H1 (cell line): Measurements from ENCODE around the gene MAN1A2. TPM values are rescaled to one million over a fixed set of nuclear protein-coding genes. Genes with fewer than 3 reads are reported as not detected.

Source experiments
- CTCF ChIA-PET: fragments of 300-600 bp; sonication (Branson Sonifier 250); formaldehyde crosslinking; loops from one replicate; lab custom pipeline; 2021; ENCODE audit not compliant: partially characterized antibody; lab: Charles Lee
- POLR2A ChIA-PET: fragments of 300-600 bp; sonication (Branson Sonifier 250); formaldehyde crosslinking; loops from one replicate; lab custom pipeline; 2021; ENCODE audit warnings: inconsistent platforms; ENCODE audit not compliant: partially characterized antibody; lab: Charles Lee
- DNase-seq, 2 experiments: peaks; one replicate each; pipeline versions ENCODE4 v3.0.0 to v3.0.0-alpha.2; 2010 to 2022; ENCODE audit warnings: low spot score in 2 of 2, low read depth in 1 of 2, mixed read lengths in 1 of 2
- FAIRE-seq: peaks from 2 replicates; lab custom pipeline; 2011; peaks lifted over from hg19 to GRCh38; lab: Jason Lieb, UNC
- H2AFZ ChIP-seq: 2 replicates; pipeline ENCODE4 v1.8.1; 2012; ENCODE audit warnings: low read length, inconsistent platforms
- H2AK5ac ChIP-seq: 2 replicates; pipeline ENCODE4 v1.6.1; 2013; ENCODE audit warnings: low read depth, low read length
- H2BK120ac ChIP-seq: replicated peaks from 2 replicates; pipeline ENCODE3; 2013; ENCODE audit warnings: low read depth, low read length, inconsistent platforms
- H2BK12ac ChIP-seq: 2 replicates; pipeline ENCODE4 v1.6.1; 2013; ENCODE audit warnings: low read depth, low read length
- H2BK15ac ChIP-seq: 2 replicates; pipeline ENCODE4 v1.6.1; 2013; ENCODE audit warnings: low read length
- H2BK20ac ChIP-seq: 2 replicates; pipeline ENCODE4 v1.6.1; 2013; ENCODE audit warnings: low read length
- H2BK5ac ChIP-seq: 2 replicates; pipeline ENCODE4 v1.6.1; 2013; ENCODE audit warnings: low read depth, low read length
- H3K14ac ChIP-seq: 2 replicates; pipeline ENCODE4 v1.6.1; 2013; ENCODE audit warnings: inconsistent platforms; ENCODE audit not compliant: insufficient read length
- H3K18ac ChIP-seq: 2 replicates; pipeline ENCODE4 v1.6.1; 2013; ENCODE audit warnings: low read length; ENCODE audit errors: extremely low read depth
- H3K23ac ChIP-seq: 2 replicates; pipeline ENCODE4 v1.6.1; 2013; ENCODE audit warnings: inconsistent platforms; ENCODE audit not compliant: insufficient read length
- H3K23me2 ChIP-seq: 2 replicates; pipeline ENCODE4 v1.6.1; 2013; ENCODE audit warnings: low read depth, low read length
- H3K27ac ChIP-seq: 2 replicates; pipeline ENCODE4 v1.6.1; 2011; ENCODE audit warnings: low read depth, low read length, inconsistent platforms
- H3K27me3 ChIP-seq, 4 experiments: replicated peaks in 1 of 4; 1 replicate in 1 of 4; 2 replicates in 3 of 4; pipeline versions ENCODE4 v1.6.1 to v1.8.1; 2011 to 2013; ENCODE audit warnings: low read length in 3 of 4, mild to moderate bottlenecking in 3 of 4, inconsistent platforms in 2 of 4, mixed read lengths in 2 of 4, moderate library complexity in 1 of 4; ENCODE audit not compliant: control insufficient read depth in 3 of 4, insufficient read depth in 3 of 4; ENCODE audit errors: extremely low read depth in 1 of 4
- H3K36me3 ChIP-seq, 4 experiments: 2 replicates each; pipeline versions ENCODE4 v1.6.1 to v1.8.1; 2011 to 2013; ENCODE audit warnings: mild to moderate bottlenecking in 4 of 4, low read length in 3 of 4, moderate library complexity in 2 of 4, control low read depth in 1 of 4, inconsistent platforms in 1 of 4; ENCODE audit not compliant: insufficient read depth in 4 of 4, control insufficient read depth in 2 of 4
- H3K4ac ChIP-seq: replicated peaks from 2 replicates; pipeline ENCODE3; 2013; ENCODE audit warnings: low read length, low read depth, mixed read lengths, inconsistent platforms; ENCODE audit not compliant: insufficient read length
- H3K4me1 ChIP-seq, 4 experiments: replicated peaks in 1 of 4; 1 replicate in 1 of 4; 2 replicates in 3 of 4; pipeline versions ENCODE4 v1.6.1 to v1.8.1; 2011 to 2013; ENCODE audit warnings: low read length in 3 of 4, inconsistent platforms in 2 of 4, mixed read lengths in 1 of 4; ENCODE audit not compliant: insufficient read depth in 4 of 4, control insufficient read depth in 3 of 4
- H3K4me2 ChIP-seq, 2 experiments: 2 replicates each; pipeline versions ENCODE4 v1.6.1 to v1.8.1; 2011 to 2013; ENCODE audit warnings: low read depth in 2 of 2, low read length in 2 of 2, control low read depth in 1 of 2, inconsistent platforms in 1 of 2, mild to moderate bottlenecking in 1 of 2; ENCODE audit not compliant: insufficient read depth in 1 of 2
- H3K4me3 ChIP-seq, 4 experiments: fragments of 200-600, 300-600 bp in 1 of 4; sonication (generic), shearing (Covaris generic), sonication (Bioruptor Twin) in 1 of 4; 2 replicates each; pipeline versions ENCODE4 v1.5.1 to v1.8.1; 2011 to 2016; ENCODE audit warnings: low read length in 4 of 4, low read depth in 3 of 4, control low read depth in 2 of 4, inconsistent platforms in 2 of 4, mild to moderate bottlenecking in 2 of 4, mixed read lengths in 1 of 4, moderate library complexity in 1 of 4; ENCODE audit not compliant: insufficient read depth in 2 of 4; ENCODE audit errors: extremely low read depth in 1 of 4
- H3K56ac ChIP-seq: replicated peaks from 2 replicates; pipeline ENCODE3; 2013; ENCODE audit warnings: low read depth, mild to moderate bottlenecking, mixed read lengths, low read length, inconsistent platforms; ENCODE audit not compliant: insufficient read length
- H3K79me1 ChIP-seq: 2 replicates; pipeline ENCODE4 v1.6.1; 2013; ENCODE audit warnings: low read depth, low read length, control low read depth
- H3K79me2 ChIP-seq, 2 experiments: 2 replicates each; pipeline versions ENCODE4 v1.6.1 to v1.8.1; 2012 to 2013; ENCODE audit warnings: low read length in 2 of 2, mild to moderate bottlenecking in 2 of 2, inconsistent platforms in 1 of 2; ENCODE audit not compliant: insufficient read depth in 2 of 2, control insufficient read depth in 1 of 2
- H3K9ac ChIP-seq, 4 experiments: replicated peaks in 1 of 4; 1 replicate in 1 of 4; 2 replicates in 3 of 4; pipeline versions ENCODE4 v1.6.1 to v1.8.1; 2011 to 2013; ENCODE audit warnings: low read depth in 3 of 4, low read length in 3 of 4, control low read depth in 2 of 4, mild to moderate bottlenecking in 2 of 4, moderate library complexity in 2 of 4, inconsistent platforms in 1 of 4; ENCODE audit errors: extremely low read depth in 1 of 4
- H3K9me3 ChIP-seq, 2 experiments: 2 replicates each; pipeline versions ENCODE4 v1.6.1 to v1.8.1; 2012 to 2013; ENCODE audit warnings: mild to moderate bottlenecking in 2 of 2, moderate library complexity in 2 of 2, control low read depth in 1 of 2, inconsistent platforms in 1 of 2, low read depth in 1 of 2, low read length in 1 of 2, mixed read lengths in 1 of 2; ENCODE audit not compliant: insufficient read depth in 2 of 2
- H4K20me1 ChIP-seq, 2 experiments: replicated peaks in 1 of 2; 2 replicates each; pipeline versions ENCODE3 to v1.8.1; 2011 to 2013; ENCODE audit warnings: inconsistent platforms in 2 of 2, low read length in 2 of 2, mild to moderate bottlenecking in 1 of 2; ENCODE audit not compliant: insufficient read depth in 2 of 2, control insufficient read depth in 1 of 2
- H4K5ac ChIP-seq: 2 replicates; pipeline ENCODE4 v1.6.1; 2013; ENCODE audit warnings: low read length, low read depth, mixed read lengths, inconsistent platforms; ENCODE audit not compliant: insufficient read length
- H4K8ac ChIP-seq: 2 replicates; pipeline ENCODE4 v1.8.0; 2013; ENCODE audit warnings: mild to moderate bottlenecking, moderate library complexity, low read length, inconsistent platforms; ENCODE audit not compliant: insufficient read depth; ENCODE audit errors: extremely low read depth
- H4K91ac ChIP-seq: replicated peaks from 2 replicates; pipeline ENCODE3; 2013; ENCODE audit warnings: low read length, mixed read lengths, inconsistent platforms; ENCODE audit not compliant: insufficient read length
- ASH2L ChIP-seq: fragments of 200-600, 300-600 bp; sonication (generic); IDR thresholded peaks from one replicate; pipeline ENCODE4 v1.7.1; 2017; ENCODE audit warnings: low read length
- BACH1 ChIP-seq: IDR thresholded peaks from 2 replicates; pipeline ENCODE4 v1.6.1; 2012; ENCODE audit warnings: low read length, improper control_type of control experiment
- E2F6 ChIP-seq: IDR thresholded peaks from 2 replicates; pipeline ENCODE4 v1.6.1; 2012; ENCODE audit warnings: inconsistent platforms
- KDM4A ChIP-seq: IDR thresholded peaks from one replicate; pipeline ENCODE4 v1.7.1; 2012; ENCODE audit warnings: low read depth, mild to moderate bottlenecking, moderate library complexity, low read length, inconsistent platforms; ENCODE audit not compliant: severe bottlenecking
- SIX5 ChIP-seq: IDR thresholded peaks from 2 replicates; pipeline ENCODE4 v1.6.1; 2011; ENCODE audit warnings: mild to moderate bottlenecking, low read depth, low read length
- SP2 ChIP-seq: IDR thresholded peaks from 2 replicates; pipeline ENCODE4 v1.6.1; 2012; ENCODE audit warnings: mild to moderate bottlenecking, low read length, inconsistent platforms
- TAF1 ChIP-seq: IDR thresholded peaks from 2 replicates; pipeline ENCODE4 v1.6.1; 2011; ENCODE audit warnings: mild to moderate bottlenecking, low read depth, low read length
- TBP ChIP-seq: IDR thresholded peaks from 2 replicates; pipeline ENCODE4 v1.6.1; 2011; ENCODE audit warnings: low read depth, low read length, improper control_type of control experiment
- TCF12 ChIP-seq: IDR thresholded peaks from 2 replicates; pipeline ENCODE4 v1.6.1; 2011; ENCODE audit warnings: low read depth, mild to moderate bottlenecking, low read length
- WGBS, 2 experiments: shearing (Covaris generic) in 1 of 2; methylation state at CpG; one replicate each; pipeline versions ENCODE4 v1.1.6 to v1.1.7; 2013 to 2015; ENCODE audit warnings: low lambda C conversion rate in 2 of 2, mixed read lengths in 2 of 2, inconsistent platforms in 1 of 2, low coverage in 1 of 2, missing lambda C conversion rate in 1 of 2; ENCODE audit not compliant: insufficient replicate concordance in 2 of 2, insufficient coverage in 1 of 2, insufficient read length in 1 of 2; ENCODE audit errors: extremely low coverage in 1 of 2, missing lambda C conversion rate in 1 of 2; 5-methylcytosine and 5-hydroxymethylcytosine counted together
- long read RNA-seq, 2 experiments: library from RNA in 1 of 2; library from capped mRNA in 1 of 2; stranded (forward); transcript quantifications; one replicate each; pipeline ENCODE4 v2.0.0, GENCODE V29; 2021; ENCODE audit warnings: inconsistent platforms in 1 of 2
- polyA minus RNA-seq, 3 experiments: library from RNA; depleted of rRNA, polyadenylated mRNA; stranded (reverse); fragments of >200 nt; gene quantifications; 1 replicate in 2 of 3; 2 replicates in 1 of 3; pipeline ENCODE4 v1.2.3, GENCODE V29; 2011
- polyA plus RNA-seq, 7 experiments: library from polyadenylated mRNA; depleted of rRNA in 3 of 7; stranded (reverse) in 5 of 7; unstranded in 2 of 7; fragments of >200 nt in 5 of 7; fragments of 200-250 nt in 2 of 7; gene quantifications; 1 replicate in 5 of 7; 2 replicates in 1 of 7; 4 replicates in 1 of 7; pipeline versions ENCODE4 v1.2.1 to v1.2.3, GENCODE V29; 2011 to 2013; ENCODE audit warnings: missing spikeins in 2 of 7, mixed read lengths in 2 of 7
- total RNA-seq: library from RNA; stranded (reverse); fragmentation: NEBNext Ultra II Directional; extraction: Animal tissue kit (Norgen Biotek cat#: 25700); gene quantifications from 2 replicates; pipeline ENCODE4 v1.2.1, GENCODE V29; 2021

Gene MAN1A2
- total RNA-seq (18.8 and 19.1 TPM in 2 replicates), polyA plus RNA-seq (2011; rRNA removed) (5.2 and 5.5 TPM in 2 replicates), polyA minus RNA-seq (2011; rRNA and poly(A)+ RNA removed) (18.3 and 21.1 TPM in 2 replicates)
- 4.7 TPM for polyA plus RNA-seq (2011; cell fraction: cytosol; rRNA removed)
- 4.1 TPM for polyA plus RNA-seq (2011; cell fraction: nucleus; rRNA removed)
- polyA plus RNA-seq (2012, experiment 1 of 2), result 3.9 to 11.4 TPM (median 8.4 TPM) in 4 replicates
- 0.50 TPM for polyA plus RNA-seq (2012, experiment 2 of 2)
- polyA plus RNA-seq (2013, experiment 1 of 2), result 13.0 TPM
- 13.1 TPM for polyA plus RNA-seq (2013, experiment 2 of 2)
- 10.4 TPM for polyA minus RNA-seq (2011; cell fraction: cytosol; rRNA and poly(A)+ RNA removed)
- polyA minus RNA-seq (2011; cell fraction: nucleus; rRNA and poly(A)+ RNA removed), result 29.8 TPM
- long read RNA-seq, experiment 1, partial matches to known transcripts, result 1 of 15 reads
- long read RNA-seq, experiment 1, other reads (novel, unspliced or antisense), result 14 of 15 reads
- long read RNA-seq, experiment 2, result 0 reads

- H3K27me3 ChIP-seq, result no peaks in the 10 kb centered on the region; a peak in 1 of 7 replicates
- H2BK15ac ChIP-seq, result peak within 1 kb of the TSS; percentile 20; the same call in 1 of the 2 replicates
- peak within 1 kb of the TSS; percentile 70 for H3K27ac ChIP-seq
- FAIRE-seq (no peak), DNase-seq (peak; percentile 36 to 82)
- peak within 1 kb of the TSS; percentile 91 for H4K8ac ChIP-seq
- peaks cover 0 to 12% (median 3%) of the 10 kb centered on the region in 4 experiments; a peak in 4 of 7 replicates for H3K4me1 ChIP-seq
- peak within 1 kb of the TSS; percentile 55 to 87 (median 81) for H3K4me3 ChIP-seq
- H3K79me1 ChIP-seq, result no peaks in the 10 kb centered on the region
- H3K23ac ChIP-seq, result no peak within 1 kb of the TSS
- H2AK5ac ChIP-seq, result no peak within 1 kb of the TSS
- peaks cover 5 to 41% of the 10 kb centered on the region in 2 experiments; a peak in 3 of 4 replicates for H3K79me2 ChIP-seq
- no peaks in the 10 kb centered on the region for H3K9me3 ChIP-seq
- H3K4ac ChIP-seq, result peak within 1 kb of the TSS; percentile 95
- H2BK12ac ChIP-seq, result peak within 1 kb of the TSS; percentile 73; the same call in 1 of the 2 replicates
- peak within 1 kb of the TSS; percentile 92; the same call in 1 of the 2 replicates for H3K18ac ChIP-seq
- H3K36me3 ChIP-seq, result no peaks in the 10 kb centered on the region
- POLR2A ChIA-PET, result no interaction called here
- peaks cover 0 to 4% of the 10 kb centered on the region in 2 experiments for H4K20me1 ChIP-seq
- H3K56ac ChIP-seq, result peak within 1 kb of the TSS; percentile 70
- peak within 1 kb of the TSS; percentile 87 for H4K5ac ChIP-seq
- peak within 1 kb of the TSS; percentile 90 to 92 for H3K4me2 ChIP-seq
- peak within 1 kb of the TSS; percentile 78 for H2BK120ac ChIP-seq
- H2AFZ ChIP-seq, result peak within 1 kb of the TSS; percentile 80
- peak within 1 kb of the TSS; percentile 76 to 88 (median 87) for H3K9ac ChIP-seq
- CTCF ChIA-PET, result no interaction called here
- WGBS, 2 experiments, result 1% methylated on average over 50 of the region's 93 CpGs; no CpG with 5 or more reads in 1 of the 2 experiments
- H2BK20ac ChIP-seq, result no peak within 1 kb of the TSS
- H2BK5ac ChIP-seq, result no peak within 1 kb of the TSS
- H4K91ac ChIP-seq, result peak within 1 kb of the TSS; percentile 79
- H3K14ac ChIP-seq, result no peak within 1 kb of the TSS
- peaks cover 12% of the 10 kb centered on the region for H3K23me2 ChIP-seq
- TF ChIP-seq ASH2L, result peak; percentile 99
- no peak for TF ChIP-seq SIX5
- no peak for TF ChIP-seq TCF12
- no peak; the same call in 1 of the 2 replicates for TF ChIP-seq BACH1
- TF ChIP-seq TAF1, result no peak; the same call in 1 of the 2 replicates
- TF ChIP-seq KDM4A, result peak; percentile 94
- TF ChIP-seq E2F6, result peak; percentile 24; the same call in 1 of the 2 replicates
- peak; percentile 47 for TF ChIP-seq TBP
- TF ChIP-seq SP2, result no peak
Measured at GRCh38 chr1:117367046-117368025, at the start of gene MAN1A2. Gene MAN1A2 (plus strand): TSS chr1:117367449. CDS start chr1:117368184, 735 bp downstream.
